ENCODE data around the gene DPY19L2.
"Not testable (repeated sequence)": the region's sequence is repeated elsewhere in the genome, so short reads cannot be mapped to it uniquely, and the experiment has no call there.

Gene DPY19L2

GRCh38 chr12:63658501-63658900 lies 9.8 kb downstream of the DPY19L2 start:
- DNase-seq = not testable (repeated sequence)

- not testable (repeated sequence) for DNase-seq
Observed at GRCh38 chr12:63656407-63656806, 11.9 kb downstream of the DPY19L2 start.

GRCh38 chr12:63655543-63656257 lies 12.6 kb downstream of the DPY19L2 start:
- DNase-seq = not testable (repeated sequence)

- not testable (repeated sequence) for DNase-seq
Observed at GRCh38 chr12:63654481-63654880, 13.8 kb downstream of the DPY19L2 start.

GRCh38 chr12:63649517-63649916 lies 18.8 kb downstream of the DPY19L2 start:
- not testable (repeated sequence) for DNase-seq

- DNase-seq = not testable (repeated sequence)
Observed at GRCh38 chr12:63643381-63644140, 24.7 kb downstream of the DPY19L2 start.

GRCh38 chr12:63624258-63624657 lies 44.0 kb downstream of the DPY19L2 start:
- not testable (repeated sequence) for DNase-seq

GRCh38 chr12:63615544-63615943 lies 52.7 kb downstream of the DPY19L2 start:
- DNase-seq = not testable (repeated sequence)

GRCh38 chr12:63611285-63611684 lies 57.0 kb downstream of the DPY19L2 start:
- DNase-seq = not testable (repeated sequence)

- DNase-seq = not testable (repeated sequence)
Observed at GRCh38 chr12:63609281-63609680, 59.0 kb downstream of the DPY19L2 start.

GRCh38 chr12:63604985-63605384 lies 63.3 kb downstream of the DPY19L2 start:
- not testable (repeated sequence) for DNase-seq

GRCh38 chr12:63594828-63595227 lies 73.5 kb downstream of the DPY19L2 start:
- DNase-seq = not testable (repeated sequence)

GRCh38 chr12:63584426-63584825 lies 83.9 kb downstream of the DPY19L2 start:
- not testable (repeated sequence) for DNase-seq

GRCh38 chr12:63583289-63583688 lies 85.0 kb downstream of the DPY19L2 start:
- not testable (repeated sequence) for DNase-seq

GRCh38 chr12:63577631-63578030 lies 90.7 kb downstream of the DPY19L2 start:
- DNase-seq = not testable (repeated sequence)

GRCh38 chr12:63572038-63572437 lies 96.3 kb downstream of the DPY19L2 start:
- DNase-seq = not testable (repeated sequence)

GRCh38 chr12:63558445-63558844 lies 109.8 kb downstream of the DPY19L2 start:
- DNase-seq = not testable (repeated sequence)

- not testable (repeated sequence) for DNase-seq
Observed at GRCh38 chr12:63551397-63551796, 116.9 kb downstream of the DPY19L2 start.

- not testable (repeated sequence) for DNase-seq
Observed at GRCh38 chr12:63549034-63549433, 119.3 kb downstream of the DPY19L2 start.

GRCh38 chr12:63545298-63545916 lies 122.9 kb downstream of the DPY19L2 start:
- DNase-seq = not testable (repeated sequence)

GRCh38 chr12:63538656-63539055 lies 129.6 kb downstream of the DPY19L2 start:
- DNase-seq = not testable (repeated sequence)

- not testable (repeated sequence) for DNase-seq
Observed at GRCh38 chr12:63537838-63538237, 130.5 kb downstream of the DPY19L2 start.

GRCh38 chr12:63529641-63530040 lies 138.7 kb downstream of the DPY19L2 start:
- not testable (repeated sequence) for DNase-seq

Data from NCI-H526 treated with DMSO at 0.1 percent for 48 hours (cell line).